Effector CD4-positive, alpha-beta T cell (primary cell): ENCODE measurements around the gene RPL39L.
A peak's percentile ranks its signal among the peaks of the same experiment; 100 is the strongest.
"Not testable (repeated sequence)": the region's sequence is repeated elsewhere in the genome, so short reads cannot be mapped to it uniquely, and the experiment has no call there.

ENCODE experiments used
- DNase-seq: peaks from one replicate; pipeline ENCODE4 v3.0.0-alpha.2; 2020

RPL39L gene

DNA sequence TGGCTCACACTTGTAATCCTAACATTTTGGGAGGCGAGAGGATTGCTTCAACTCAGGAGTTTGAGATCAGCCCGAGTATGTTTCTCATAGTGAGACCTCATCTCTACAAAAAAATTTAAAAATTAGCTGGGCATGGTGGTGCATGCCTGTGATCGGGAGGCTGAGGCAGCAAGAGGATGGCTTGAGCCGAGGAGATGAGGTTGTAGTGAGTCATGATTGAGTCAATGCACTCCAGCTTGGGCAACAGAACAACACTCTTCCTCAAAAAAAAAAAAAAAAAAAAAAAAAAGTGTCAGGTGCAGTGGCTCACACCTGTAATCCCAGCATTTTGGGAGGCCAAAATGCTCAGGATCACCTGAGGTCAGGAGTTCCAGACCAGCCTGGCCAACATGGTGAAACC, 2.4 kb downstream of the RPL39L start:
- no peak for DNase-seq

DNA sequence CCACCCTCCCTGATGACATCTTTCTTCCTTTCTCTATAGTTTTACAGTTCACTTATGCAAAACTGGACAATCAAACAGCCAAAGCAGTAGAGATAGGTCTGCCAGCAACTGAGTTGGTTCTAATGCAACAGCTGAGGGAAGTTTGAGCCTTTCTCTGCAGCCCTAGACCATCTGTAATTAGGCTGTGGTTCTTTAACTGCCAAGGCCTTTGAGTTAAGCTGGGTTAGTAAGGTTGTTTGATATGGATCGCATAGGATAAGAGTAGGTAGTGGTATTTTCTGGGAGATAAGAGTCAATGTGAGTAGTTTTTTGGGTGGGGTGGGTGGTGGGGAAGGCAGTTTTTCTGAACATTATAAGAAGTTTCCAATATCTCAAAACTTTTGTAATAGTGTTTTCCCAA, 3.0 kb downstream of the RPL39L start:
- no peak for DNase-seq

DNA sequence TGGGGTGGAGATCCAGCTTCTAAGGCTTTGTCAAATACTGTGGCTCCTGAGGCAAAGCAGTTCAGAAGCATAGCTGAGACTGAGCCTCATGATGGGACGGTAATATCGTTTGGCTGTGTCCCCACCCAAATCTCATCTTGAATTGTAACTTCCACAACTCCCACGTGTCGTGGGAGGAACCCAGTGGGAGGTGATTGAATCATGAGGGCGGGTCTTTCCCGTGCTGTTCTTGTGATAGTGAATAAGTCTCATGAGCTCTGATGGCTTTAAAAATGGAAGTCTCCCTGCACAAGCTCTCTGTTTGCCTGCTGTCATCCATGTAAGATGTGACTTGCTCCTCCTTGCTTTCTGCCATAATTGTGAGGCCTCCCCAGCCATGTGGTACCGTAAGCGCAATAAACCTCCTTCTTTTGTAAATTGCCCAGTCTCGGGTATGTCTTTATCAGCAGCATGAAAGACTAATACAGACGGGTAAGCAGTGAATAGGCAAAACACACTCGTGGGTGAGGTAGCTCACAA, 4.1 kb downstream of the RPL39L start:
- not testable (repeated sequence) for DNase-seq

DNA sequence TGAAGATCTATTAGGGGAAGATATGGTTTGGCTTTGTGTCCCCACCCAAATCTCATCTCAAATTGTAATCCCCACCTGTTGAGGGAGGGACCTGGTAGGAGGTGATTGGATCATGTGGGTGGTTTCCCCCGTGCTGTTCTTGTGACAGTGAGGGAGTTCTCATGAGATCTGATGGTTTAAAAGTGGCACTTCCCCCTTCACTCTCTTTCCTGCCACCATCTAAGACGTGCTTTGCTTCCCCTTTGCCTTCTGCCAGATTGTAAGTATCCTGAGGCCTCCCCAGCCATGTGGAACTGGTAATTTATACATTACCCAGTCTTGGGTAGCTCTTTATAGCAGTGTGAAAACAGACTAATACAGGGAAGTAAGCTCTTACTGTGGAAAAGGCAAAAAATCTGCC, 6.1 kb downstream of the RPL39L start:
- not testable (repeated sequence) for DNase-seq

DNA sequence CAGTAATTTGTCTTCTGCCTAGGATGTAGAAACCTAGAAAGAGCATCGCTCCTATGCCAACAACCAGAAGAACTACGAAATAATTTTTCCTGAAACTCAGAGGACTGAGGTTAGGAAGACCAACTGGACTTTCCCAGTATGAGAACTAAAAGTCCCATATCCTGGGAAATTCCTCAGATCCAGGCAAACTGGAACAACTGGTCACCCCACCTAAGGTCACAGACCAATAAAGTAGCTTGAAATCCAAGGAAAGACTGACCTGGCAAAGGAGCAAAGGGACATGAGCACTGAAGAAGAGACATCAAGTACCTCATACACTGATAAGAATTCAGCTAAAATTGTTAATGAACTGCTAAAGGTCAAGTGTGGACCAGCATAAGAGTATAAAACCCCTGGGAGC, 6.6 kb downstream of the RPL39L start:
- DNase-seq, result no peak

DNA sequence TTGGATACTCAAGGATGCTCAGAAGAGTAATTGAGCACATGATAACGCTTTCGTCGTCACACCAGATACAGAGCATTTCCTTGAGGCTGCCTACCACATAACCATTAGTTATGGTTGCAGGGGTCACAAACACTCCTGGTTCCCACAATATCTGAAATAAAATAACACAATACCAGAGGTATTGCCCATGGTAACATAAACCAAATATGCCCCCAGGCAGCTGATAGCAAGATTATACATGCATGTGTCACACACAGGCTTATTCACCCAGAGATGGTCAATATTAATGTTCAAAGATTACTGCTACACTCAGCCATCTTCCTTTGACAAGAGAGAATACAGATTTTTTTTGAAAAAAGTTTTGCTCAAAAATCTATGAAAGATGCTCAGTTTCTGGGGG, 7.3 kb downstream of the RPL39L start:
- DNase-seq, result no peak

DNA sequence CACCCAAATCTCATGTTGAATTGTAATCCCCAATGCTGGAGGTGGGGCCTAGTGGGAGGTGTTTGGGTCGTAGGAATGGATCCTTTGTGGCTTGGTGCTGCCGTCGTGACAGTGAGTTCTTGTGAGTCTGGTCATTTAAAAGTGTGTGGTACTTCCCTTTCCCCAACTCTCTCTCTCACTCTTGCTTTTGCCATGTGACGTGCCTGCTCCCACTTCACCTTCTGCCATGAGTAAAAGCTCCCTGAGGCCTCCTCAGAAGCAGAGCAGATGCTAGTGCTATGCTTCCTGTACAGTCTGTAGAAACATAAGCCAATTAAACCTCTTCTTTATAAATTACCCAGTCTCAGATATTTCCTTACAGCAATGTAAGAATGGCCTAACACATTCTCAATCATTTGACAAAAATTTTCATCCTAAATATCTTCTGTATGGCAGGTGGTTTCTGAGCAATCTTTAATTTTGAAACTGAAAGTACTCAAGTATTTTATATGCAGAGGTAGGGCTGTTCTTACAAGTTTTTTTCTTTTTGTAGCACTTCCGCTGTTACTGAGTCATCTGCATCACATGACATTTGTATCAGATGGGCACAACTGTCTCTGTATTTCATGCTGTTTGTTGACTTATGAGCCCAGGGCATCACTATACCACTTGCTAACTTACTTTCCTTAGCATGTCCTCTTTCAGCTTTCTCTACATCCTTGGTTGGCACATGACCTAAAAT, 8.8 kb downstream of the RPL39L start:
- DNase-seq, result peak; percentile 41

DNA sequence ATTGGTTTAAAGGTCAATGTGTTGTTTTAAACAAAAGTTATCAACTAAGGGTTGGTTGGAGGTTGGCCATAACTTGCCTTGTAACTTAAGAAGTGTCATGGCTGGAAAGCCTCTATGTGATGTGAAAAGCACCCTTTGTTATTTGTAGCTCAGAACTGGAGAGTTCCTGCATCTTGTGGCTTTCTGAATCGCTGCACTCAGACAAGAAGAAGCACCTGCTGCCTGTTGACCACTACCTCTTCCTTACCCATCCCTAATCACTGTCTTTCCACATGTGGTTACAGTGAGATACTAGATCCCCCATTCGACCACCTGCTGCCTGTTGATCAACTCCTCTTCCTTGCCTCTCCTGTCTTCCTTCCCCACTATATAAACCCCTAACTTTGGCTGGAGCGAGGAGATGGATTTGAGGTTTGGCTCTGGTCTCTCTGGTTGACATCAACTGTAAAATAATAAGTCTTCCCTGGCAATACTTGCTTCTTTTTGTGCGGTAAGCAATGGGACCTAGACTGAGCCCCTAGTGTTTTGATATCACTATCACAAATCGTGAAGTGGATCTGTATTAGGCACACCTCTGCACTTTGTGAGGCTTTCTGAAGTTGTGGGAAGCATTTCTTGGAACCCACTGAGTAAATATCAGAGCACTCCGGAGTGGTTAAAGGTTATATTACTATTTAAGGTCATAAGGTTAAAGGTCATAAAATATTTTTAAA, 13.8 kb downstream of the RPL39L start:
- no peak for DNase-seq

DNA sequence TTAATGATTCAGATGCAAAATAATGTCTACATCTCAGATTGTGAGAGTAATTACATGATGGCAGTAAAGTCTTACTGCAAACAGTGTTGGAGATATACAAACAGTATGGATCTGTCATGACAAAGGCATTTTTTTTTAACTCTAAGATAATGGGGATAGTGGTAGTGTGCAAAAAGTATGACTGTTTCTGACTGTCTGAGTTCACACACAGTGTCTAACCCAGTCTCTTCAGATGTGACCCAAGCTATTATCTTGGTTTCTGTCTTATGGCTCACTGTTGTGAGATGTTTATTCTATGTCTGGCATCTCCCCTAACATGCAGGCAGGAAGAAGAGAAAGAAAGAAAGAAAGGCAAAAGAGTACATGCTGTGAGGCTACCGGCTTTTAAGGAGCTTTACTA, 17.0 kb downstream of the RPL39L start:
- DNase-seq, result no peak

DNA sequence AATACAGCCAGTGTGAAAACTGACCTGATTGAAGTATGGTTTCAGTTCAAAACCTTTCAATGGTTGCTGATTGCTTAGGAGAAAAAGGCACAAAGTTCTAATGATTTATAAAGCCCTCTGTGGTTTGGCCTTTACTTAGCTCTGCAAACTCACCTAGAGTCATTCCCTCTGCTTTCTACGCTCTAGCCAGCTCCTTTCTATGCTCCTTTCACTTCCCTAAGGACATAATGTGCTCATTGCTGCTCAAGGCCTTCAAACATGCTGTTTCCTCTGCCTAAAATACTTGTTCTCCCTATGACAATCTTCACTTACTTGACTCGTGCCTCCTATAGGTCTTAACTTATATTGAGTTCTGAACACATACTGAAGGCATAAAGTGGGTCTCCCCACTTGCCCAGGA, 19.0 kb downstream of the RPL39L start:
- DNase-seq, result no peak

DNA sequence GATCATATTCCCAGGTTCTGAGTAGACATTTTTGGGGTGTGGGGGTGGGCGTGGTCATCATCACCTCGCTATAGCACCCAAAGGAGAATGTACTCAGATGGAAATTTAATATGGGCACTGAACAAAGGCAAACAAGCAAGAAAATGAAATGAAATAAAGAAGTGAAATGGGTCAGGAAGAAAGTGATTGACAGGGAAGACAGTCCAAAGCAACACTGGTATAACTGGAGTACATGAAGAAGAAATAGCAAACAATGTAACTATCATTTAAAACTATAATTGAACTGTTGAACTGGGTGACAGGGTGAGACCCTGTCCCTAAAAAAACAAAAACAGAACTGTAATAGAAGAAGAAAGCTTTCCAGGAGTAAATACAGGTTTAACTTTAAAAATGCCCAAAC, 24.8 kb downstream of the RPL39L start:
- DNase-seq, result no peak

DNA sequence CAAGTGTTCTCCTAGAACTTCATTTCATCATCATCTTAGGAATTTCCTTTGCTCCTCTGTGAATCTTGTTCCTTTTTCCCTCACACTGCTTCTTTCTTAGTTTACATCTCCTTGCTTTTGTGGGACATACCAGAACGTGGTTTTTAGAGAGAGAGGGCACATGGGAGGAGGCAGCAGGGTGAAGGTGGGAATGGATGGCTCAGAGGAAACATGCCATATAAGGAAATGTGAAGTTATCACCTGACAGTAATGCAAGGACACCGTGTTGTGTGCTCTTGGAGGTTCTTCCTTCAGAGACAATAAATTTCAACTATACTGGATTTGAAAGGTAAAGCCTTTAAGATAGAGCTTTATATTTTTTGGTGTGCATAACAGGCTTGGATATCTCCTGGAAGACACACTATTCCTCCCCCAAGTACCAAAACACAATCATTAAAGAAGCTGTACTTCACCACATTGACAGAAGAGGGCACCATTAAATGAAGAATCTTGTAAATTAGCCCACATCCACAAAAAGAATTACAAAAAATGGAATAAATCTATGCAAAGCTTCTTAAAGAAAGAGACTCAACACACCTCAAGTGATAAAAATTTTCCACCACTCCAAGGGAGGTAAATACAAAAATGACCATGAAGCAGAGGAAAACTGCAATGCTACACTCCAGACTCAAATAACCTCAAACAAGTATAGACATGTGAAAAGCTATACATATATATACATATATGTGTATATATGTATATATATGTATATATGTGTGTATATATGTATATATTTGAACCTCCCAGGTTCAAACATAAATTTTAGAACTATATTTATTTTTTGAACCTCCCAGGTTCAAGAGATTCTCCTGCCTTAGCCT, 26.1 kb downstream of the RPL39L start:
- DNase-seq, result no peak

DNA sequence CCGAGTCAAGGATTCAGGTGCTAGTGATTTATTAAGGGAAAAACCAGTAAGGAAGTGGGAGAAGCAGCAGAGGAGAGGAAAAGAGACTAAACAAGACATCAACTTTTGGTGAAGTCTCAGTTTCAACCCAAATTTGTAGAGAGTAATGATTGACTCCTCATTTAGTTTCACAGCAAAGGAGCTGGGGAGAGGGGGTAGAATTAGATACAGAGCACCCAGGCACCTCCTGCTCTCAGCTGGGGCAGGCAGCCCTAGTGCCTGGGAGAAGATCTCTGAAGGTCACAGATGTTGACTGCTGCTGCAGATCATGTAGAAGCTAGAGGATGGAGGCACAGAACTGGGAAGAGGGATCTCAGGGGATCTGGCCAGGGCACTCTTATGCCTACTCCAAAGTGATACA, 29.1 kb downstream of the RPL39L start:
- no peak for DNase-seq

DNA sequence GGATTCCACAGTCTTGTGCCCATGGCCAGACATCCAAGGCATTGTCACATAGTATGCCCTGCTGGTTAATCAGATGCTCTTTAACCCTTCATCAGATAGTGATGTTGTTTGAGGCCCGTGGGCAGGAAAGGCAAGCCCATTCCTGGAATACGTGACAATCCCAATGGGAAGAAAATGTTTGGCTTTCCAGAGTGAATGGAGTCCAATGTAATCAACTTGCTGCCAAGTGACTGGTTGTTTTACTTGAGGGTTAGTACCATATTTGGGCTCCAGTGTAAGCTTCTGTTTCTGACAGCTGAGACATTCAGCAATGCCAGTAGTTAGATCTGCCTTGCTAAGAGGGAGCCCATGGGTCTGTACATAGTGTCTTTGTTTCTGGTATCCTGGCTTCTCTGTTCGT, 31.3 kb downstream of the RPL39L start:
- no peak for DNase-seq

DNA sequence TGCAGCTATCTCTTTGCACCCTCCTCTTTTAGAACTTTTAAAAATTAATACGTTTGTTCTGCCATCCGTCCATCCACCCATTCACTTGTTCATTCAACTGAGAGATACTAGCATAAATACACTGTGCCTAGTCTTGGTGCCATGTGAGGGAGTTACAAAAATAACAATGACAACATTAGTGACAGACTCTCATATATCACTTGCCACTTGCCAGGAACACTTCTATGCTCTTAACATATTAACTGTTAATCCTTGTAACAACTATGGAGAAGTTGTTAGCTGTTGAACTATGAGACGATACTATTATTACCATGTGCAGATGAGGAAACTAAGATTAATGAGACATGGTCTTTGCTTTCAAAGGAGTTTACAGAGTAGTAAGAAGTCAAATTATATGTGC, 33.6 kb downstream of the RPL39L start:
- DNase-seq, result no peak

DNA sequence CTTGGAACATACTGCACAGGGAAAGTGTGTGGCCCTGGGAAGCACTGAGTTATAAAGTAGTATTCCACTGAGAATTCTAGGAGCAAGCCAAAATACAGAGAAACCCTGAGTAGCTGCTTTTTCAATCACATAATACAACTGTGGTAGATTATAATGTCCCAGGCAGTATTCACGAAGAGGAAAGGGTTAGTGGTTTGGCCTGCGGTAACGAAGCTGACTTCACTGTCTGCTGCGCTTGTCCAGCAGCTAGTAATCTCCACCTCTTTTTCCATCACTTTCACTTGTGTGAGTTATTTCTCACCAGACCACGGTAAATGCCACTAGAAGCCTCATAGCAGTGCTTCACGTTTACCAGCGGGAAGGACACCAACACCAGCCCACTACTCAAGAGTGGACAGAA, 34.4 kb downstream of the RPL39L start:
- DNase-seq, result no peak

DNA sequence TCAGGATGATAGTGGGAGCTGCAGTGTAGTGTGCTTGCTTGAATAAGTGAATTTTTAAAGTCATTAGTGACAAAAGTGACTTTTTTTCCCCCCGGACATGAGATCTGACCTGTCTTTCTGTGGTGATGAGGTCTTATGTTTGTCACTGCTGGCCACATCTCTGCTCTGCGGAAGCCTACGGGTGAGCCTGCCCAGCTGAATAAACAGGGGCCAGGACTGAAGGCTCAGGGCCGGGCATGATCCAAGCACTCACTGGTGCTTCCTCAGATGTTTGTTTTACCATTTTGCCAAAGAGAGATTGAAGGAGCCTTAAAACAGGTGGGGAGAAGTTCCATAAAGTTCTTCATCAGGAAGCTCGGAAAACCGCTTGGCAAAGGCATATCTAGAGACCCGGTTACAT, 35.0 kb downstream of the RPL39L start:
- no peak for DNase-seq

DNA sequence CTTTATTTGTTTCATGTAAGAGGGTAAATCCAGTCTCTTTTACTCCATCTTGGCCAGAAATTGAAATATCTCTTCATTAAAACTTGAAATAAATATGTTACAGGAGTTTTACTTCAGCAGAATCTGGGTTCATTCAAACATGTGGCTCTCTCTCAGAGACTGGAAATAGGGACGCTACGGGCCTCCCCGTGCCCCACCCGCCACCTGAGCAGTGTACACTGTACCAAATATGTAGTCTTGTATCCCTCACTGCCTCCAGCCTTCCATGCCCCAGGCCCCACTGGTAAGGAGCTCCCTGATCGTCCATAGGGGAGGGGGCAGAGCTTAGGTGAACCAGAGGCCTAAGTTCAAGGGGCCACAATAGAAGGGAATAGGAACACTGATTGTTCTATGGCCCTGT, 36.0 kb downstream of the RPL39L start:
- DNase-seq, result no peak

DNA sequence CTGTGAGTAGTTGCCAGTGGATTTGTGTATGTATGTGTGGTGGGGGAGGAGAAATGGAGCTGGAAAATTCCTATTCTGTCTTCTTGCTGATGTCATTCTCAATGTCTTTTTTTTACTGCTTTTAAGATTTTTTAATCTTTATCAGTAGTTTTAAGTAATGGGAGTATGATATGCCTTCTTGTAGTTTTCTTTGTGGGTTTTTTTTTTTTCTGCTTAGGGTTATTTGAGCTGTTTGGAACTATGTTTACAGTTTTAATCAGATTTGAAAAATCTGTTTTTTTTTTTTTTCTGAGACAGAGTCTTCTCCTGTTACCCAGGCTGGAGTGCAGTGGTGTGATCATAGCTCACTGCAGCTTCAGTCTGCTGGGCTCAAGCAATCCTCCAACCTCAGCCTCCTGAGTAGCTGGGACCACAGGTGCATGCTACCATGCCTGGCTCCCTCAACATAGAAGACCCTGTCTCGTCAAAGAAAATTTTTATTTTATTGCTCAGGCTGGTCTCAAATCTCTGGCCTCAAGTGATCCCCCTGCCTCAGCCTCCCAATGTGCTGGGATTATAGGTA, 37.1 kb downstream of the RPL39L start:
- no peak for DNase-seq

DNA sequence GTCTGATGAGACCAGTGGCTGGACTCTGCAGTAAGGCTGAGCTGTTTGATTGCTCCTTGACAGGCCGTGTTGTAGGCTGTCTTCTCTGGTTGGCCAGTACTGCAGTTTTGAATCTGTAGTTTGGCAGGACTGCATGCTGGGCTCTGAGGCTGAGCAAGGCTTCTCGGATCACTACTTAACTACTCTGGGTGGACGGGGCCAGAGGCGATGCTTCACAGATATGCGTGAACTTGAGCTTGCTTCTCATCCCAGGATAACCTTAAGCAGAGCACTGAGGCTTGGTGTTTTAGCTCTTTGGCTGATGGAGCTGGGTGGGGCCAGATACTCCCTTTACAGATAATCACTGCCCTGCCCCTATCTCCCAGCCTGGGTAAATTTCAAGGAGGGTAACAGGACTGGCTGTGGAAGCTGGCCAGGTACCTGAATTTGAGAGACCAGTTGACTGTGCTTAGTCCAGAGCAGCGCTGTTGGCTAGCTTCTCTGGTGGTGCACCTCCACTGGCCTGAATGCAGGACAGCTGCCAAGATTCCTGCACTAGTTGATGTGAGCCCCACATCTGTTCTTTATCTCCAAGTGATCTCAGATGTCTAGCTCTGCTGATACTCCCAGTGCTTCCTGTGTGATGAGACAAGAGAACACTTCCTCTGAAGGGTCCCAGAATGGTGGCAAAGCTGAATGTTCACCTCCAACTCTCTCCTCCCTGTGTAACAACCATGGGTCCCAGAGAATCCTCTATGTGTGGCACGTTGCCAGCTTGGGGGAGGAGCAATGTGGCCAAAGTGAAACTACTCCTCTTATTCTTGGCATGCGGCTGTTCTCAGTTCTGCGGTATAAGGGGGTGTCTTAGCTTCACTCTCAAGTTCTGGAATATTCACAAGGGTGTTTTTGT, 37.9 kb downstream of the RPL39L start:
- DNase-seq, result peak; percentile 31

DNA sequence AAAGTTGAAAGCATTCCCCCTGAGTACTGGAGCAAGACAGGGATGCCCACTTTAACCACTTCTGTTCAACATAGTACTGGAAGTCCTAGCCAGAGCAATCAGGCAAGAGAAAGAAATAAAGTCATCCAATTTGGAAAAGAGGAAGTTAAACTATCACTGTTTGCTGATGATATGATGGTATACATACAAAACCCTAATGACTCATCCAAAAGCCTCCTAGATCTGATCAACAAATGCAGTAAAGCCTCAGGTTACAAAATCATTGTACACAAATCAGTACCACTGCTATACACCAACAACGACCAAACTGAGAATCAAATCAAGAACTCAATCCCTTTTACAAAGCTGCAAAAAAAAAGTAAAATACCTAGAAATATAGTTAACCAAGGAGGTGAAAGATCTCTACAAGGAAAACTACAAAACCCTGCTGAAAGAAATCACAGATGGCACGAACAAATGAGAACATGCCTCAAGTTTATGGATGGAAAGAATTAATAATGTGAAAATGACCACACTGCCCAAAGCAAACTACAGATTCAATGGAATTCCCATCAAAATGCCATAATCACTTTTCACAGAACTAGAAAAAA, 40.3 kb downstream of the RPL39L start:
- no peak for DNase-seq

DNA sequence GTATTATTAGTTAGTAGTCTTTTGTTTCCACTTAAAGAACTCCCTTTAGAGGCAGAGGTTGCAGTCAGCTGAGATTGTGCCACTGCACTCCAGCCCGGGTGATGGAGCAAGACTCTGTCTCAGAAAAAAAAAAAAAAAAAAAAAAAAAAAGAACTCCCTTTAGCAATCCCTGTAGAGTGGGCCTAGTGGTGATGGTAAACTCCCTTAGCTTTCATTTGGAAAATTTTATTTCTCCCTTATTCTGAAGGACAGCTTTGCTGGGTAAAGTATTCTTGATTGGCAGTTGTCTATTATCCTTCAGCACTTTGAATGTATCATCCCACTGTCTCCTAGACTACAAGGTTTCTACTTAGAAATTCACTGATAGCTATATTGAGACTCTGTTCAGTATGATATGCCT, 46.0 kb downstream of the RPL39L start:
- no peak for DNase-seq
